ENCODE data around the gene PPDPF.
"Not testable (repeated sequence)": the region's sequence is repeated elsewhere in the genome, so short reads cannot be mapped to it uniquely, and the experiment has no call there.

The PPDPF gene, protein sequence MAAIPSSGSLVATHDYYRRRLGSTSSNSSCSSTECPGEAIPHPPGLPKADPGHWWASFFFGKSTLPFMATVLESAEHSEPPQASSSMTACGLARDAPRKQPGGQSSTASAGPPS

DNA sequence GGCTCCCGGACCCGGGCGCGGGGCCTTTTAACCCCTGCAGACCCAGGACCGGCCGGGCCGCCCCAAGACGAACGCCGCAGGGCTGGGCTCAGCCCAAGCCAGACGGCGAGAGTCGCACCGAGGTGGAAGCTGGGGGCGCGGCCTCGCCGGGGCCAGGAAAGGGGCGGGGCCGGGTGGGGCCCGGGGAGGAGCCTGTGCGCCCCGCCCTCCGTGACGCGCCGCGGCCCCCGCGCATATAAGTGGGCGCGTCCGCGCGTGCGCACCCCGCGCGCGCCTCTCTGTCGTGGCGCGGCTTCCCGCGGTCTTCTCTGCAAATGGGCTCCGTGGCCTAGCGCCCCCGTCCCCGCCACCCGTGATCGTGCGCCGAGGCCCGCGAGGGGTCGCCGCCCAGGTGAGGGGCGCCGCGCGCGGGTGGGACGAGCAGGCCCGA, at the start of gene PPDPF:
PPDPF (plus strand) TSS at position 262 of the 430 bp plus-strand sequence. CDS start 544 bp downstream, outside the sequence.
- DNase-seq (ENCODE audit: low read depth in 2 of 2), result peak; percentile 64 to 65

DNA sequence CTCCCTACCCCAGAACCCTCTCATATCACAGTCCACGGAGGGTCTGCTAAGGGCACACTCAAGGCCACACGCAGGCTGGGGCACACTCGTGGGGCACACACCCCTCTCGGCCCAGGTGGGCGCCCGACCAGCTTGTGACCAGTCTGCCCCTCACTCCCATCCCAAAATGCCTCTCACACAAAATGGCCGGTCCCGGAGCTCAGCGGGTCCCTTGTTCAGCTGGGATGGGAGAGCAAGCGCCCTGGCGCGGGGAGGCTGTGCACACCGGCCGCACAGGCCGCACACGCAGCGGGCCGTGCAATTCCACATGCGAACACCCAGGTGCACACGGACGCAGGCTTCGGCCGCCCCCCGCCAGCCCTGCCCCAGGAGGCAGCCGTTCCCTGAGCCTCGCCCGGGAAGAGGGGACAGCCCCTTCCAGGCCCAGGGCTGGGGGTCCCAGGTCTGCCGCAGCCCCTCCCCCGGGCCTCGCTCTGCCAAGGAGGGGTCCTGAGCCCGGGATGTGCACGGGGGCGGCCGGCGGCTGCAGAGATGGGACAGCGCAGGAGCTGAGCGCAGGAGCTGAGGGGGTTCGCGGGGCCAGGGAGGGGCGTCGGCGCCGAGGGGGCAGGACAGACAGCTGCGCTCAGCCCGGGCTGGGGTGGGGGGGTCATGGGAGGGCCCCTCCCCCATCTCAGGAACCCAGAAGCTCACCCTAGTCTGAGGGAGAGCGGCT, 49.4 kb upstream of the PPDPF start:
- no peak for DNase-seq (ENCODE audit: low read depth in 2 of 2)

DNA sequence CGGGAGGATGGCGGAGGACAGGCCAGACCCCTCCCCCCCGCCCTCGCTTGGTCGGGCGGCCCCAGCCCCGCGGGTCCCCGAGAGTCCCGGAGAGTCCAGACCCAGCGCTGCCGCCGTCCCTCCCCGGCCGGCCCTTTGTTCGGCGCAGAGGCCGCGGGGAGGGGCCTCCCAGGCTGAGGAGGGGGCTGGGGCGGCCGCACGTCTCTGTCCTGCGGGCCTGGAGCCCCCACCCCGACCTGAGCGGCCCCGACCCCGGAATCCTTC, 48.9 kb upstream of the PPDPF start:
- DNase-seq (ENCODE audit: low read depth in 2 of 2), result no peak

DNA sequence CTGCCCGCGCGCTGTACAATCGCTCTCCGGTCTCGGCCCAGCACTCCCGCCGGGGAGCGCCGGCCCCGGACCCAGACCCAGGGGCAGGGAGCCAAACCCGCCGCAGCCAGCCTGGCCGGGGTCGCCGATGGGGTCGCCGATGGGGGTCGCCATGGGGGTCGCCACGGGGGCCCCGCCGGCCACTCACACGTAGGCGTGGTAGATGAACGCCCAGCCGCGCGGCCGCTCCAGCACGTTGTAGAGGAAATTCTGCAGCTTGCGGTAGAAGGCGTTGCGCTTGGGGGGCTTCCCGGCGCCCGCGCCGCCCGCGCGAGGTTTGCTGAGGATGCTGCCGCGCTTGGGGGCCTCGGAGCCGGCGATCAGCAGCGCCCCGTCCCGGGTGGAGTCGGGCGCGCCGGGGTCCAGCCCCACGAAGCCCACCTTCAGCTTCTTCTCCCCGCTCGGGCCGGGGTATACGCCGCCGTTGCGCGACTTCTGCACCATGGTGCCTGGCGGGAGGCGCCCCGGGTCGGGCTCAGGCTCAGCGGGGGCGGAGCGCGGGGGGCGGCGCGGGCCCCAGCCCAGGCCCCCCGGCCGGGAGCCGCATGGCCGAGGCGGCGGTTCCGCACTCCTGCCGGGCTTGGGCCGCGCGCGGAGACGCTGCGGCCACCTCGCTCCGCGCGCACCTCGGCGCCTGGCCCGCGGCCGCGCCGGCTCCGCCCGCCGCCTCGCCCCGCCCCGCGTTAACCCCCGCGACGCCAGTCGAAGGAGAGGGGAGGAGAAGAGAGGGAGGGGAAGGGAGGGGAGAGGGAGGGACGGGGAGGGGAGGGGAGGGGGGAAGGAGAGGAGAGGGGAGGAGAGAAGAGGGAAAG, 48.4 kb upstream of the PPDPF start, which contains the start of gene KCNQ2:
KCNQ2 (minus strand) TSS at position 675 of the 851 bp plus-strand sequence; CDS start at position 483, 192 bp downstream.
- no peak for DNase-seq (ENCODE audit: low read depth in 2 of 2)

DNA sequence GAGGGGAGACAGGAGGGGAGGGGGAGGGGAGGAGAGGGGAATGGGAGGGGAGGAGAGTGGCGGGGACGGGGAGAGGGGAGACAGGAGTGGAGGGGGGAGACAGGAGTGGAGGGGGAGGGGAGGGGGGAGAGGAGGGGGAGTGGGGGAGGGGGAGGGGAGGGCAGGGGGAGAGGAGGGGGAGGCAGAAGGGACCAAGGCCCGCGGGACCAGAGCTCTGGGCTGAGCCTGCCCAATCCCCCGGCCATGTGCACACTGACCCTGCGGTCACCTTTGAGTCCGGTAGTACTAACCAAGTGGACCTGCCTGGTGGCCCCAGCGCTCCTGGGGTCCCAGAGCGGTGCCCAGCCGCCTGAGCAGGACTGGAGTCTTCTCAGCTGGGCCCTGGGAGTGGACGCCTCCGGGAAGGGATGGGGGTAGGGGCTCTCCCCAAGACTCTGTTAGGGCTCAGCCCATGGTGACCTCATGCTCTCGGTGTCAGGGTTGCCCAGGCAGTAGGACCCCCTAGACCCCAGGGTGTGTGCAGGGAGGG, 47.6 kb upstream of the PPDPF start:
- DNase-seq (ENCODE audit: low read depth in 2 of 2), result no peak

DNA sequence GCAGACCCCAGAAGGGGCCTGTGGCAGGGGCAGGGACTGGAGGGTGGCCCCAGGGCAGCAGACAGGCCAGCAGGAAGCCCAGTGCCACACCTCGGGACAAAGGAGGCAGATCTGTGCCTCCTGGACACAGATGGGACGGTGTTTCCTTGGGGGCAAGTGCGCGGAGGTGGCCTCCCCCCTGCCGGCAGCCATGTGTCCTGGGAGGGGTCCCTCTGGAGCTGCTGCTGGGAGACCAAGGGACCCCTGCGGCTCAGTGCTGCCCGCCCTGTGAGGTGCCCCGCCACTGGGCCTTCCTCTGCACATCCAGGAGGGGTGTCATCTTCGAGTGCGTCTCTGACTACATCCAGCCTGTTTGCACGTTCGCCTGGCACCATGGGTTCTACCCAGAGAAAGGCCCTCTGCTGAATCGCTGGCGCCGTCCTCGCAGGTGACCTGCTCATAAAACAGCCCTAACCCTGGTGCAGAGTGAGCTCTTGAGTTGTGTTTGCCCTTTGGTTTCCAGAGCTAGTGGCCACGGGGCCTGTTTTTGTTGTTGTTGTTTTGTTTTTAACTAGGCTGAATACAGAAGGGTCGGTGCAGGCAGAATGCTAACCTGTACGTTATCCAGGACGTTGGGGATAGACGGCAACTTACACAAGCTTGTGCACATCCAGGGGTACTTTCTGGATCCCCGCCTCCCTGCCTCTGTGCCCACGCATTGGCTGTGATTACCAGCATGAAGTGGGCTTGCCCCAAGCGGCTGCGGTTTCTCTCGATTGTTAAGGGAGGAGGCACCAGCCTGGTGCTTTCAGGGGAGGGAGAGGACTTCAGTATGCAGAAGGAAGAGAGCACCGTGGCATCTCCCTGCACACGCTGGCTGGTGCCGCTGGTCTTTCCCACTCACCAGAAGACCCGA, 46.8 kb upstream of the PPDPF start:
- no peak for DNase-seq (ENCODE audit: low read depth in 2 of 2)

DNA sequence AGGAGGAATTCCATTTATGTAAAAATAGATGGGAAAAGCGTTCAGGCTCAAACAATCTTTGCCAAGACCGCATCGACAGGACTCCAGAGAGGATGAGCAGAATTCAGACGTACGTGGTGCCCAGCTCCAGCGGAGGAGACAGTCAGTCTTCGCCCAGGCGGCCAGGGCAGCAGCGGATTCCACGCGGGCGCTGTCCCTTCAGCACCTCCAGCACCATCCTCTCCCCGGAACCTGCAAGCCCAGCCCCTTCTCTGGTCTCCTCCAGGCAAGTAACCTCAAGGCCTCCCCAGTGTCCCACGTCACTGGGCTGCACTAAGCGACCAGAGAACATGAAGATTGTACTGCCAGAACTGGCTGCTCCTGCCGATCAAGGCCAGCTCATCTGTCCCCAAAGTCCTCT, 45.4 kb upstream of the PPDPF start:
- no peak for DNase-seq (ENCODE audit: low read depth in 2 of 2)

DNA sequence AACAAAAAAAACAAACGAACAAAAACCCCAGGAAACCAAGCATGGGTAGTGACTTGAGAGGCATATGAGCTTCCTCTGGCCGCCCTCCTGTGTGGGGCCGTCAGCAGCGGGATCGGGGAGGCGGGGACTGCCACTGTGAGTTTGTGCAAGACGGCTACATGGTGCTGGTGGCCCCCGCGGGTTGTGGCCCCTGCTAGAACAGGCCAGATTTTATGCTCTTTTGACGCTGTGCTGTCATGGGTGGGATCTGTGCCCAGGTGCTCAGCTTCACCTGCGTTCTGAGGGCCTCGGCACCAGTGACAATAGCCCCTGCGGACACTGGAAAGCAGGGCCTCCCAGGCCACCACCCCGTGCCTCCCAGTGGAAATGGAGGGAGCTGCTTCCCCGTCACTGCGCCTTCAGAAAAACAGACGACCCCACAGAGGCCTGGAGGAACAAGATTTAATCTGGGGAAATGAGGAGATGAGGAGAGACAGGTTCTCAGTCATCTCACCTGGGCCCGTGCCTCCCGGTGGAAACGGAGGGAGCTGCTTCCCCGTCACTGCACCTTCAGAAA, 43.4 kb upstream of the PPDPF start:
- no peak for DNase-seq (ENCODE audit: low read depth in 2 of 2)

DNA sequence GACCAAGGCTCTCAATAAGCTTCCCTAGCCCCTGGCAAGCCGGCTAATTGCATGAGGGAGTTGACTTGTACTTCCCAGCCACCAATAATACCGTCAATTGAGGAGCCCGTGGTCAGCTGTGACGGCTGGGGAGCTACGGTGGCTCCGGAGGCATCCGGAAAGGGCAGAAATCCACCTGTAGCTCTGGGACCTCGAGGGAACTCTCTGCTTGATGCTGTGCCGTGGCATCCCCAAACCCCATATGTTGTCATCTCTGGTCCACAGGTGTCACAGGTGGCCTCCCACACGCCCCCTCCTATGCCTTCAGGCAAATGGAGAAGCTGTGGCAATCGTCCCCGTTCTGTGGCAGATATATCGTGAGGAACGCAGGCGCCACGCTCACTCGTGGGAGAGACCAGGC, 42.6 kb upstream of the PPDPF start:
- no peak for DNase-seq (ENCODE audit: low read depth in 2 of 2)

DNA sequence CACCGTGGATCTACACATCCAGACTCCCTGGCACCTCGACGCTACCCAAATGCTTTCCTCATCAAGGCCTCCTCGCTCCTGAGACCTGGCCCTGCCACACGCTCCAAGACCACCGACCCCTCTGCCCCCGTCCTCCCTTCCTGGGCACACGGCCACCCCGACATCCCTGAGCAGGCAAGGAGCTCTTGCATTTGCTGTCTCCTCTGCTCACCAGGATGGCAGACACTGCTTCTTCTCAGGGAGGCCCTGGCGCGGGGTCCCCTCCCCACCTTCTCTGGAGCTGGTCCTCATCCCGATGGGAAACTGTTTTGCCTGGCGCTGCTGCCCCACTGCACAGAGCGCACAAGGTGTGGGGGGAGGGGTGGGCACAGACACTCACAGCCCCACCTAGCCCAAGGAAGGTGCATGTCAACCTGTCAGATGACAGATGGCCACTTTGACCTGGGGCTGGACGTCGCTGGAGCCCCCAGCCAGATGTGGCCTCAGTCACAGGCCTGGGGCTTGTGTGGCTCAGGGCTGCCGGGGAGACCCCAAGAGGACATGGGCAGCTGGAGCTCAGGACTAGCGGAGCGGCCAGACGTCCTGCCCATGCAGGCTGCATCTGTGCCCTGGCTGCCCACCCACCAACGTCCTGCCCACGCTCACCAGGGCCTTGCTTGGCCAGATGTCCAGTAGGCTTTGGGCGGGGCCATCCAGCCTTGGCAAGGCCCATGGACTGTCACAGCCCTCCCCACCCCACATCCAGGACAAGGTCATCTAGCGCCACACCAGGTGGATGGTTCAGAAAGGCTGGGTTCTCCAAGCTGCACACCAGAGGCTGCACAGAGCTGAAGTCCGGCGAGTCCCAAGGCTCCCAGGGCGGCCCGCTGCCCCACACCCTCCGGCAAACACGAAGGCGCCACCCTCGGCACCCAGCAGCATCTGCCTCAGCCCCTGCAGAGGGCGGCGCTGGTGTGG, 41.9 kb upstream of the PPDPF start:
- no peak for DNase-seq (ENCODE audit: low read depth in 2 of 2)

DNA sequence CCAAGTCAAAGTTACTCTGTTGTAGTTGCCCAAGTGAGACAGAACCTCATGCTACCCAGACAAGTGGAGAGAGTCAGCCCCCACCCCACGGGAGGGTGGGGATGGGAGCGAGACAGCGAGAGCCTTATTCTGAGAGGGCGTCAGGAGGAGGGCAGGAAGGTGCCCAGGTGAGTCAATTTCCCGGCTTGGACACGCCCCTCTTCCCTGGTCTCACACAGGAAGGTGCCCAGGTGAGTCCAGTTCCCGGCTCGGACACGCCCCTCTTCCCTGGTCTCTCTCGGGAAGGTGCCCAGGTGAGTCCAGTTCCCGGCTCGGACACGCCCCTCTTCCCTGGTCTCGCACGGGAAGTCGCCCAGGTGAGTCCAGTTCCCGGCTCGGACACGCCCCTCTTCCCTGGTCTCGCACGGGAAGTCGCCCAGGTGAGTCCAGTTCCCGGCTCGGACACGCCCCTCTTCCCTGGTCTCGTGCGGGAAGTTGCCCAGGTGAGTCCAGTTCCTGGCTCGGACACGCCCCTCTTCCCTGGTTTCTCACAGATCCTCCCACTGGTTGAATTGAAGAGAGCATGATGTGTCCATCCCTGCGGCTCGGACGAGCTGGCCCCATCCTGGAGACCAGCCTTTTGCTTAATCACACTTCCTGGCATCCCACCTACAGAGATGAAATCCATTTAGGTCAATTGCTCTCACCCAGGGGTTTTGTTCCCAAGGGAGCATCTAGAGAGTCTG, 40.7 kb upstream of the PPDPF start:
- not testable (repeated sequence) for DNase-seq (ENCODE audit: low read depth in 2 of 2)

DNA sequence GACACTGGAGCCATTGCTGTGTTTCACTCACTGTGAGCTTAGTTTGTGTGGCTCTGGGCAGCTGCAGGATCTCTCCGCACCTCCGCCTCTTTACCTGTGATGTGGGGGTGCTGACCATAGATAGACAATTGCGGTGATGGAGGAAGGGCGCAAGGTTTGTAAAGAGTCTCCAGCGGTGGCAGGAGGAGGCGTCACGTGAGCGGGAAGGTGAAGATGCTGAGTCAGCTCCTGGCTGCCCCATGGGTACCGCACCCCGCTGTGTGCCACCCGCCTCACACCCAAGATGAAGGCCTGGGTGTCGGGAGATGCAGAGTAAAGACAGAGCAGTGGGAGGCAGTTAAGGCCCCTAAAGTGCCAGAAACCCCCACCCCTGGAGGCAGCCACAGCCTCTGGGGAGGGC, 39.1 kb upstream of the PPDPF start:
- no peak for DNase-seq (ENCODE audit: low read depth in 2 of 2)

DNA sequence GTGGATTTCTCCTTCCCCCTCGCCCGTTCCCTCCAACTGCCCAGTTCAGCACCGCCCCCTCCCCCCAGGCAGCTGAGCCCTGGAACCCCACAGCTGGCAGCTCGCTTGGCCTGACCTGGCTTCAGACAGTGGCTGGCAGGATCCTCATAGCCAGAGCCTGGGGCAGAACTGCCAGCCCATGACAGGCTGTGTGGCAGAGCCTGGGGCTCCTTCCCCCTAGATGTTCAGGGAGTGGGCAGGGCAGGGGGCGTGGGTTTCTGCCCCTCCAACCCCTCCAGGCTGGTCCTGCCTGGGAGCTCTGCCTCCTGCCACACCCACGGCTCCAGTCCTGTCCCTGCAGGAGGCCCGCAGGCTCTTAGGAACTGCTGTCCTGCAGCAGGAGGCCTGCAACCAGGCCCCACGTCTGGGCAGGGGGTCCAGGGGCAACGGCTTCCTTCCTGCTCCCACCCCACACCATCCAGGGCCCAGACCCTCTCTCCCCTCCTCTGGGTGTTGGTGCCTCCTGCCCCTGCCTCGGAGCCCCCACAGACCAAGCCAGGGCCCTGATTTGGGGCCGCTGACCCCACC, 38.5 kb upstream of the PPDPF start:
- DNase-seq (ENCODE audit: low read depth in 2 of 2), result no peak

DNA sequence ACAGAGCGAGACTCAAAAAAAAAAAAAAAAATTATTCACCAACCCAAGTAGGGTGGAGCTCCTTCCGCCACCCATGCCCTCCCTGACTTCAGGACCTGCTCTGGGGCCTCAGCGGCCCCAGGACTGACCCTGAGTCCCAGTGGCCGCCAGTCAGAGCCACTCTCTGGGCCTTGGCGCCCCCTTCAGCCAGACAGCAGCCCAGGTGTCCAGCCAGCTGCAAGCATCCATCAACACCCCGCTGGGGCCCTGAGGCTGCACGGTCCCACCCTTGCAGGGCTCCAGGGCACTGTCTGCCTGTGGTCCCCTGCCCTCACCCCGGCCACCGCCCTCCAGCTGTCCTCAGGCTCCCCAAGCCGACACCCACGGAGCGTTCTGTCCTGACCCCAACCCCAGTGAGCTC, 36.7 kb upstream of the PPDPF start:
- no peak for DNase-seq (ENCODE audit: low read depth in 2 of 2)

DNA sequence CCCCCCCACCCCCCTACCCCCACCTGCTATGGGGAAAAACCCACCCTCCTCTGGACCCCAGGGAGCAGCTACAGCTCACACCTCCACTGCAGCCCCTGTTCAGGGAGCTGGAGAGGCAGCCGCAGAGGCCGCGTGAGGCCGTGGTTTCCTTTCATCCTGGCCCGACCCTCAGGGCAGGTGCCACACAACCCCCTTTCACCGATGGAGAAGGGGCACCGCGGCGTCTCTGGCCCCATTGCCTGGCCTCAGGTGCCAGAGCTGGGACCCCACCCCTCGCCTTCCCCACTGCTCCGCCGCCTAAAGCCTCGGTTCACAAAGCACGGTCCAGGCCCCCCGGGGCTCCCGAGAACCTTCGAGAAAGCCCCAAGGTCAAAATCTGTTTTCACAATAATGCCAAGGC, 36.3 kb upstream of the PPDPF start:
- no peak for DNase-seq (ENCODE audit: low read depth in 2 of 2)

DNA sequence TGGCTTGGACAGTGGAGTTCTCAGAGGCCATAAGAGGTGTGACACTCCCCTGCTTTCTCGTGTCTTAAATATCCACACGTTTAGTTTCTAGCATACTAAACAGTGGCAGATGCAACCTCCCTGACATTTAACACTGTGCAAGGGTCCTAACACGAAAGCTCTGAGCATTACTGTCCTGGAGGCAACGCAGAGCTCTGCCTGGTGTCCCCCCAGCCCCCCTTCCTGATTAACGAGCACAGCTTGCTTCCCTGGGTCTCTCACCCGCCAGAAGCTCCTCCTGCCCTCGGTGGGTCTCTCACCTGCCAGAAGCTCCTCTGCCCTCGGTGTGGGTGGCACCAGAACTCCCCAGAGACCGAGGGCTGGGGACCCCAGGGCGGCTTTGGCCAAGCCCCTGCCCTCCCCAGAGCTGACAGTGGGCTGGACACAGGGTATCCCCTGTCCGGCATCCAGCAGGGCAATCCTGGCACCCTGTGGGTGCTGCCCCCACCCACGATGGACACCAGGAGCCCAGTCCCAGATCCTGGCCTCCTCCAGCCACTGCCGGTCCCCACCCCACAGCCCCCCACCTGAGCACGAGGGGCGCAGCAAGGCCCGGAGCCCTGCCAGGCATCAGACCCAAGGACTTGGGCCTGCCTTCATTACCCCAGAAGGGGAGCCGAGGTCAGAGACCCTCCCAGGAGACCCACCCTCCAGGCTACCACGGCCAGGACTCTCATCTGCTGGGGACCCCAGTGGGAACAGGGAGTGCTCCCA, 35.7 kb upstream of the PPDPF start:
- no peak for DNase-seq (ENCODE audit: low read depth in 2 of 2)

DNA sequence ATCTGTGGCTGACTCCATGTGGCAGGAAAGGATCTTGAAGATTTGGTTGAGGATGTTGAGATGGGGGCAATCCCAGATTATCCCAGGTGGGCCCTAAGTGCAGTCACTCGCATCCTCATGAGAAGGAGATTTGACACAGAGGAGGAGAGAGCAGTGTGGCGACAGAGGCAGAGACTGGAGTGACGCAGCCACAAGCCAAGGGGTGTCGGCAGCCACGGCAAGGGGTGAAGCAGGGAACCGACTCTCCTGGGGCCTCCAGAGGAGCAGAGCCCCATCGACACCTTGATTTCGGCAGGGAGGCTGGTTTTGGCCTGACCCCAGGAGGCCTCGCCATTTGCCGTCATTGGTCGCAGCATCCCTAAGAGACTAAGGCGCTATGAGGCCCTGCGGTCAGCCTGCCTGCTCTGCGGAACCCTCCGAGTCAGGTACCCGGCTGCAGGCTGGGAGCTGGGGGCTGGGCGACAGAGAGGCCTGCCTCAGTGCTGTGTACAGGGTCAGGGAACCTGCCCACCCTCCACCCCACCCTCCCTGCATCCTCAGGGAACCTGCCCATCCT, 34.2 kb upstream of the PPDPF start:
- DNase-seq (ENCODE audit: low read depth in 2 of 2), result no peak

DNA sequence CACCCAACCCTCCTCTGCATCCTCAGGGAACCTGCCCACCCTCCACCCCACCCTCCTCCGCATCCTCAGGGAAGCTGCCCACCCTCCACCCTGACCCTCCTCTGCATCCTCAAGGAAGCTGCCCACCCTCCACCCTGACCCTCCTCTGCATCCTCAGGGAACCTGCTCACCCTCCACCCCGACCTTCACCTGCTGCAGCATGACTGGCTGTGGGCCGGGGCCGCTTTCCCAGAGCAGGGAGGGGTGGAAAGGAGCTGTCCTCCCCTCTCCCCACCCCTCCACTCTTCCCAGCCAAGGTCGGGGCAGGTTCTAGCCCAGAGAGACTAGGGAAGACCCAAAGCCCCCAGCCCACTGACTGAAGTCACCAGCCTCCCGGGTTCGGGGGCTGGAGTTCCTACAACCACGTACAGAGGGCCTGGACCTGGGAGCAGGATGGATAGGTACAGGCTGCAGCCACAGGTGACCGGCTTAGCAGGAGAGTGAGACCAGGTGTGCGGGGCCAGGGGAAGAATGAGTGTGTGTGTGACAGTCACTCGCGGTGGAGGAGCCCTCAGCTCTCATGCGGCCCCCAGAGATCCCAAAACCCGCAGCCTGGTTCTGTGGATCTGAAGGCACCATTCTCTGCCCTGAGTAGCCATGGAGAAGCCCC, 33.3 kb upstream of the PPDPF start:
- DNase-seq (ENCODE audit: low read depth in 2 of 2), result no peak
